SIG-M5 treated with dmso at 0.1 percent for 504 hours (cell line): Measurements from ENCODE around the gene ATF6B.
"Not testable (repeated sequence)": the region's sequence is repeated elsewhere in the genome, so short reads cannot be mapped to it uniquely, and the experiment has no call there.

ENCODE experiments used
- DNase-seq: peaks from one replicate; lab custom pipeline; 2025; ENCODE audit not compliant: unreplicated experiment; lab: John Stamatoyannopoulos, UW

Gene ATF6B

DNA sequence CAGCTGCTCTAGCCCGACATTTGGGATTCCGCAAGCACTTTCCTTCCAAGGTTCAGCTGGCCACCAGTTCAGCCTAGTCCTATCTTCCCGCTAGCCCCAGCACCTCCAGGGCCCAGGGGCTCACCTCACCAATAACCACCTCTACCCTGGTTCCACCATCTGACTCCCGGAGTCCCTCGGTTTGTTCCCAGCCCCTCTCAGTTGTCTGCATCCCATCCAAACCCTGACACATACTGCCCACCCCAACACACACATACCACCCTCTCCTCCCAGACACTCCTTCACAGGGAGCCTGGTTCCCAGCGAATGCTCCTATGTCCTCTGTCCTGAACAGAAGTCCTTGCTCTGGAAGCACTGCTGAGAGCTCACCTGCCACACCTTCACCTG is 19.3 kb downstream of the ATF6B start:
- no peak for DNase-seq

- DNase-seq = no peak
Measured at GRCh38 chr6:32108094-32108627, 19.9 kb downstream of the ATF6B start.

DNA sequence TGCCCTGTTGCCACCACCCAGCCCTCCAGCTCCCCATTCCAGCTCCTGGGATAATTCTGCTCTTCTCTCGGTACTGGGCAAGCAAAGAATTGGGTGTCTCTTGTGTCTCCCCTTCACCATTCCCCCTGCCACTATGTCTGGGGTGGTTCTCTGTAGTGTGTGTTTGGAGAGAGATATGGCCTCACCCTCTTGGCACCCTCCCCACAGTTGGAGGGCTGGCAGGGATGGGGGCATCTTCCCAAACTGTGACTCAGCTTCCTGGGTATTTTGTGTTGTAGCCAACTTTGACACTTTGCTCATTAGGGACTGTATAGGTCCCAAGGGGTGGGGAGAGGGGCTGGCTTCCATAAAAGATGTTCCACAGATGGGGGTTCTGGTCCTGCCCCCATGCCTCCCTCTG is 20.6 kb downstream of the ATF6B start:
- no peak for DNase-seq

GRCh38 chr6:32105433-32105832 is 22.6 kb downstream of the ATF6B start:
- no peak for DNase-seq

GRCh38 chr6:32102255-32102654 is 25.8 kb downstream of the ATF6B start:
- DNase-seq = no peak

GRCh38 chr6:32100251-32100650 is 27.8 kb downstream of the ATF6B start:
- not testable (repeated sequence) for DNase-seq

GRCh38 chr6:32097364-32097763 is 30.7 kb downstream of the ATF6B start:
- DNase-seq = no peak

GRCh38 chr6:32096394-32097258 is 31.4 kb downstream of the ATF6B start:
- DNase-seq = no peak

DNA sequence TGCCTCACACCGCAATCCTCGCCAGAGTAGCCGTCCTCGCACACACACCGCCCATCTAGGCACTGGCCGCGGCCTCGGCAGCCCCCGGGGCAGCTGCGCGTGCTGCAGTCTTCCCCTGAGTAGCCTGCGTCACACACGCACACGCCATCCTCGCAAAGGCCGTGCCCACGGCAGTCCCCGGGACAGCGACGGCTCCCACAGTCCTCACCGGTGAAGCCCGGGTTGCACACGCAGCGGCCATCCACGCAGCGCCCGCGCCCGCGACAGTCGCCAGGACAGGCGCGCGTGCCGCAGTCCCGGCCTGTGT is 32.0 kb downstream of the ATF6B start:
- DNase-seq = no peak

DNA sequence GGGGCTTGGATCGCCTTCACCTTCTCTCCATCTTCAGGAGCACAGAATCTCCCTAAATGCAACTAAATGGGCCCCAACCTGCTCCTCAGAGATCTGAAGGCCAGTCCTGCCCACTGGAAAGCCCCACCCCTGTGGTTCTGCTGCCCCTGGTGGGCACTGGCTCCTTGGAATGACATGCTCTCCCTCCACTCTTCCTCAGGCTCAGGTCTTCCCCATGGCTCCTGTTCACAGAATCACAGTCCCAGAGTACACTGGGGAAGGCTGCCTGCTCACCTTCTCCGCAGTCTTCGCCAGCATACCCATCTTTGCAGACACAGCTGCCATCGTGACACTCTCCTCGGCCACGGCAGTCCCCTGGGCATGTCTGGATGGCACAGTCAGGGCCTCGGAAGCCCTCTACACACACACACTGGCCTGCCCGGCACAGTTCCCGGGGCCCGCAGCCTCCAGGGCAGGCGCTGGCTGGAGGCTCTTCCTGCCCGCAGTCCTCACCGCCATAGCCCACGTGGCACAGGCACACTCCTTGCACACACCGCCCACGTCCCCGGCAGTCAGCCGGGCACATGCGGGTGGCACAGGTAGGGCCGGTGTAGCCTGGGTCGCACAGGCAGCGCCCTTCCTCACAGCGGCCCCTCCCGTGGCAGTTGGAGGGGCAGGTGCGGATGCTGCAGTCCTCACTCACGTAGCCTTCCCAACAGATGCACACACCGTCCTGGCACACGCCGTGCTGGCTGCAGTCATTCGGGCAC is 32.5 kb downstream of the ATF6B start:
- no peak for DNase-seq

DNA sequence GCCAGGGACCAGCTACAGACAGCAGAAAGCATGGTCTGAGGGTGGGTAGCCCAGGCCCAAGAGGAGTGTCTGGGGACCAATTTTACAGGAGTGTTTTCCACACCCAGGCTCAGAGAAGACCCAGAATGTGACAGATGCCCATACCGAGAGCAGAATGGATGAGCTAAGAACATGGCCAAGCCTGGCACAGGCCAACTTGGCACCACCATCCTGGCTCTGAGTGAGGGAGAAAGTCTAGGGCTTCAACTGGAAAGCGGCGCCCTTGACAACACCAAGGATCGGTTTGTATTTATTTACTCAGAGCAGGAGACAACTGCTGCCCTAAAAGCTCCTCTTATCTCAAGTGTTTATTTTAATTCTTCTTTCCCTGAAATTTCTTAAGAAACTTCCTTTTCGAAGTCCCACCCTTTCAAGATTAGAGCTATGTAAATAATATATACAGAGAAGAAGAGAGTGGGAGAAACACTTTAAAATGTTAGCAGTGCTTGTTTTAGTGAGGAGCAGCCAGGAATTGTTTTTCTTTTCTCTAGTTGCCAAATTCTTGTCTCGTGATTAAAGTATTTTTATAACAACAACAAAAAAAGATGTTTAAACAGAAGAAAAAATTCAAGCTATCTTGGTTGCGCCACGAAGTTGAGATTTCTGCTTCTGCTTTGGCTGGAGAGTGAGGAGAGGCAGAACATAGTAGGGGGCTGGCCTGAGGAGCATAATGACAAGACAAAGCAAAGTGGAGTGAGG is 35.1 kb downstream of the ATF6B start:
- no peak for DNase-seq

DNA sequence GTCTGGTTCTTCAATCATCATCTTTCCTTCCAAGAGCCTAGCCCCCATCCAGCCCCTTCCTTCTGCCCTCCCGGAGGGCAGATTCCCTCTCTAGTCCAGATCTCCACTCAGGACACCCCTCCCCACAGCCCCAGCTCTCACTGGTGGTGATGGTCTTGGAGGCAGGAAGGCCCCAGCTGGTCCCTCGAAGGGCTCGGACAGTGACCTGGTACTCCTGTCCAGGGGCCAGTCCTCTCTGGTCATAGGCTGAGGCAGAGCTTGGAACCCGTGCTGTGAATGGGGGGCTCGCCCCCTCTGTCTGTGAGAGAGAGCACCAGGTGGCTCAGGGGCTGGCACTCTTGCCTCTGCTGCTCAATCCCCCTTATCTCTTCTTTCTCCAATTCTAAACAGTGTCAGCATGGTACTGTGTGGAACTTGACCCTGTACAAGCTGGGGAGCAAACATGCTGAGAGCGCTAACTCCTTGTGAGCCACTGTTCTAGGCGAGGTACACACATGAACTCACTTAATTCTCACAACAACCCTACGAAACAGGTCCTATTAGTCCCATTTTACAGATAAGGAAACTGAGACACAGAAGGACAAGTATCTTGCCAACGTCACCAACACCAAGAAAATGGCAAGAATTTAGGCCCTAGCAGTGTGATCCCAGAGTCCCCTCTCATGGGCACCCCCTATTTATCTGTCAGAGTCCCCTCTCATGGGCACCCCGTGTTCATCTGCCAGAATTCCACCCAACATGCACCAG is 38.8 kb downstream of the ATF6B start:
- DNase-seq = no peak

- no peak for DNase-seq
Measured at GRCh38 chr6:32088487-32089049, 39.5 kb downstream of the ATF6B start.

DNA sequence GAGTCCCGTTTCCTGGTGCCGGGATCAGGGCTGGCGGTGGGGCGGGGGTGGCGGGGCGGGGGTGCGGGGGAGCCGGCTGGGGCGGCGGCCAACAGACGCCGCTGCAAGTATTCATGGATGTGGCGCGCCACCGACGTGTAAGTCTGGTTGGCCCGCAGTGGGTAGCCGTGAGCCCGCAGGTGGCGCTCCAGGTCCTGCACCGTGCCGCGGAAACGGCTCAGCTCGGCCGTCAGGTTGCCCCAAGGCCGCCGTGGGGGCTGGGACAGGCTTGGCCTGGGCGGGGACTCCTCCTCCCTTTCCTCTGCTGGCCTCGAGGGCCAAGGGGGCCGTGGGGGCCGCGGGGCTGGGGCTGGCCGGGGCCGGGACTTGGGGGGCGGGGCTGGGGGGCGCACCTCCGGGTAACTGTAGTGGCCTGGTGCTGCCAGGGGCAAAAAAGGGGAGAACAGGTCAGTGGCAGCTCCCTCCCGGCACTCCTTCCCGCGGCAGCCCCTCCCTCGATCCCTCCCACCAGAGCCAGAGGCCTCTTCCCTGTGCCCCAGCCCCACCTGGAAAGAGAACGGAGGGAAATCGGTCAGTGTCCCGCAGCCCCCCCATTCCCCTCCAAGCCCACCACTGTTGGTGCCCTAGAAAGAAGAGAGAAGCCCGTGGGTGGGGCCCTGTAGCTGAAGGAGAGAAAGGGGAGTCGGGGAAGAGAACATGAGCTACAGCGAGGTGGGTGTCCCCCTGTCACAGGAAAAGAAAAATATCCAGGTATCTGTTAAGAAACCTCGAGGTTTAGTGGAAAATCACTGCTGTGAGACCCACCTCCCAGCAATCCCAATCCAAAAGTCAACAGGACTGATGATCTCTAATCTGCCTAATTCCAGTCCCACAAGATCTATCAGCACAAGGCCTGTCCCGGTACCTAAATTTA is 40.2 kb downstream of the ATF6B start:
- DNase-seq = peak; percentile 39

- no peak for DNase-seq
Measured at GRCh38 chr6:32086661-32087573, 41.1 kb downstream of the ATF6B start.

DNA sequence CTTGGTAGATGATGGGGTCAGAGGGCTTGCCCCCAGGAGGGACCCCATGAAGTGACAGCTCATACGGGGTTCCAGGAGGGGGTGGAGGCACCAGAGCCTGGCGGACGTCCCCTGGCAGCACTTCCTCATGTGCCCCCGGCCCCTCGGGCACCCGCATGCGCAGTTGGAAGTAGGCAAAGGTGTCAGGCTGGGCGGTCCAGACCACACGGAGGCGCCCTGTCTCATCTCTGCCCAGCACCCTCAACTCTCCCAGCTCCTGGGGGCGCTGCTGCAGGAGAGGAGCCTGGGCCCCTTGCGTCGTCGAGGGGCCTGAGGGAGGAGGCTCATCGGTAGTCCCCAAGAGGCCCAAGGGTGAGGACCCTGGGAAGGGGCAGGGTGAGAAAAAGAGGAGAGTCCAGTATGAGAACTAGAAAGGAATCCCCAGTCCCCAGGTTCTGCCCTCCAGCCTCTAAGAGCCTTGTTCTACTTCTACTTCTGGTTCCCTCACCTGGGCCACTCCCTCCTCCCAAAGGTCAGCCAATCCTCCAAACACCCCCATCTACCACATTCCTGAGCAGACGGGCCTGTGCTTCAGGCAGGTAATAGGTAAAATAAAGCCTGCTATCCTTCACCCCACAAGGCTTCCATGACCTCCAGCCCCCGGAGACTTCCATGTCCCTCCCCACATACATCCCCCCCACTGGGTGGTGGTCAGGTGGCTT is 42.1 kb downstream of the ATF6B start:
- no peak for DNase-seq

- no peak for DNase-seq
Measured at GRCh38 chr6:32084780-32085179, 43.3 kb downstream of the ATF6B start.
